GM12891 (cell line): ENCODE data around the gene OR2L2.

ENCODE experiments used
- PAX5 ChIP-seq: IDR thresholded peaks from 2 replicates; pipeline ENCODE4 v1.6.1; 2011; ENCODE audit warnings: low read length, moderate library complexity, mild to moderate bottlenecking; ENCODE audit not compliant: insufficient read depth, severe bottlenecking
- POLR2A ChIP-seq: IDR thresholded peaks from 2 replicates; pipeline ENCODE4 v1.6.1; 2011; ENCODE audit warnings: low read depth, low read length, control low read depth
- POLR2AphosphoS5 ChIP-seq: IDR thresholded peaks from 2 replicates; pipeline ENCODE4 v1.6.1; 2011; ENCODE audit warnings: low read depth, low read length, control low read depth
- SPI1 ChIP-seq: IDR thresholded peaks from 2 replicates; pipeline ENCODE4 v1.6.1; 2011; ENCODE audit warnings: low read depth, low read length, control low read depth
- TAF1 ChIP-seq: IDR thresholded peaks from 2 replicates; pipeline ENCODE4 v1.6.1; 2011; ENCODE audit warnings: low read depth, low read length, control low read depth

GRCh38 chr1:248009681-248010080 lies 20.2 kb upstream of the OR2L2 start:
- TF ChIP-seq POLR2A, result no peak
- no peak for TF ChIP-seq POLR2AphosphoS5
- TF ChIP-seq TAF1, result no peak
- TF ChIP-seq PAX5, result no peak
- TF ChIP-seq SPI1, result no peak
